Measurements from ENCODE around the gene CDH13. TPM values are rescaled to one million over a fixed set of nuclear protein-coding genes. Genes with fewer than 3 reads are reported as not detected.
A peak's percentile ranks its signal among the peaks of the same experiment; 100 is the strongest.

The CDH13 gene
- total RNA-seq, 1 experiment from 2014 or later, result 34.5 TPM

- H3K27me3 ChIP-seq, result no peaks in the 10 kb centered on the region
- no peaks in the 10 kb centered on the region for H3K9me3 ChIP-seq (replicated peaks)
- H3K36me3 ChIP-seq, result no peaks in the 10 kb centered on the region
- DNase-seq, result no peak
- H3K4me1 ChIP-seq, result no peaks in the 10 kb centered on the region
- no peak overlapping the region for H3K4me3 ChIP-seq
- H3K27ac ChIP-seq, result no peak overlapping the region
Observed at GRCh38 chr16:83742124-83742899, 1115.5 kb downstream of the CDH13 start.

- Histone ChIP-seq H3K4me1 (no peaks in the 10 kb centered on the region), H3K36me3 (no peaks in the 10 kb centered on the region), H3K4me3 (no peak overlapping the region), H3K27me3 (no peaks in the 10 kb centered on the region), H3K9me3 (replicated peaks) (no peaks in the 10 kb centered on the region), H3K27ac (no peak overlapping the region)
- DNase-seq, result no peak
Observed at GRCh38 chr16:83743241-83743640, 1116.5 kb downstream of the CDH13 start.

- DNase-seq, result no peak
- Histone ChIP-seq H3K4me1 (no peaks in the 10 kb centered on the region), H3K27me3 (no peaks in the 10 kb centered on the region), H3K27ac (no peak overlapping the region), H3K36me3 (no peaks in the 10 kb centered on the region), H3K4me3 (no peak overlapping the region), H3K9me3 (replicated peaks) (no peaks in the 10 kb centered on the region)
Observed at GRCh38 chr16:83743720-83744119, 1117.0 kb downstream of the CDH13 start.

GRCh38 chr16:83744441-83744981 is 1117.7 kb downstream of the CDH13 start:
- Histone ChIP-seq H3K4me1 (no peaks in the 10 kb centered on the region), H3K4me3 (no peak overlapping the region), H3K9me3 (replicated peaks) (no peaks in the 10 kb centered on the region), H3K27ac (no peak overlapping the region), H3K36me3 (no peaks in the 10 kb centered on the region), H3K27me3 (no peaks in the 10 kb centered on the region)
- DNase-seq, result peak in 1 of 2 experiments; percentile 8

GRCh38 chr16:83746611-83747010 is 1119.8 kb downstream of the CDH13 start:
- Histone ChIP-seq H3K9me3 (replicated peaks) (no peaks in the 10 kb centered on the region), H3K36me3 (no peaks in the 10 kb centered on the region), H3K4me1 (no peaks in the 10 kb centered on the region), H3K4me3 (no peak overlapping the region), H3K27ac (no peak overlapping the region), H3K27me3 (no peaks in the 10 kb centered on the region)
- DNase-seq, result no peak

- Histone ChIP-seq H3K27ac (no peak overlapping the region), H3K9me3 (replicated peaks) (no peaks in the 10 kb centered on the region), H3K36me3 (no peaks in the 10 kb centered on the region), H3K4me1 (no peaks in the 10 kb centered on the region), H3K4me3 (no peak overlapping the region), H3K27me3 (no peaks in the 10 kb centered on the region)
- DNase-seq, result no peak
Observed at GRCh38 chr16:83747936-83748335, 1121.2 kb downstream of the CDH13 start.

GRCh38 chr16:83755391-83755790 is 1128.6 kb downstream of the CDH13 start:
- no peak for DNase-seq

GRCh38 chr16:83762141-83762991 is 1135.6 kb downstream of the CDH13 start:
- H3K27me3 ChIP-seq, result no peaks in the 10 kb centered on the region
- H3K4me3 ChIP-seq, result no peak overlapping the region
- no peaks in the 10 kb centered on the region for H3K9me3 ChIP-seq (replicated peaks)
- no peak overlapping the region for H3K27ac ChIP-seq
- no peaks in the 10 kb centered on the region for H3K4me1 ChIP-seq
- no peak for DNase-seq
- H3K36me3 ChIP-seq, result no peaks in the 10 kb centered on the region

More at GRCh38 chr16:83755391-83755790, 1128.6 kb downstream of the CDH13 start:
- no peaks in the 10 kb centered on the region for H3K27me3 ChIP-seq
- H3K27ac ChIP-seq, result no peak overlapping the region
- H3K36me3 ChIP-seq, result no peaks in the 10 kb centered on the region
- no peaks in the 10 kb centered on the region for H3K4me1 ChIP-seq
- H3K4me3 ChIP-seq, result no peak overlapping the region
- H3K9me3 ChIP-seq (replicated peaks), result no peaks in the 10 kb centered on the region

GRCh38 chr16:83762992-83763358 is 1136.2 kb downstream of the CDH13 start:
- Histone ChIP-seq H3K36me3 (no peaks in the 10 kb centered on the region), H3K4me3 (no peak overlapping the region), H3K4me1 (no peaks in the 10 kb centered on the region), H3K27me3 (no peaks in the 10 kb centered on the region), H3K27ac (no peak overlapping the region), H3K9me3 (replicated peaks) (no peaks in the 10 kb centered on the region)
- no peak for DNase-seq

- Histone ChIP-seq H3K4me1 (no peaks in the 10 kb centered on the region), H3K27ac (no peak overlapping the region), H3K9me3 (replicated peaks) (no peaks in the 10 kb centered on the region), H3K36me3 (no peaks in the 10 kb centered on the region), H3K4me3 (no peak overlapping the region), H3K27me3 (no peaks in the 10 kb centered on the region)
- DNase-seq, result peak in 1 of 2 experiments; percentile 5
Observed at GRCh38 chr16:83768986-83769385, 1142.2 kb downstream of the CDH13 start.

- no peak for DNase-seq
- Histone ChIP-seq H3K27me3 (no peaks in the 10 kb centered on the region), H3K4me1 (no peaks in the 10 kb centered on the region), H3K9me3 (replicated peaks) (no peaks in the 10 kb centered on the region), H3K36me3 (no peaks in the 10 kb centered on the region), H3K27ac (no peak overlapping the region), H3K4me3 (no peak overlapping the region)
Observed at GRCh38 chr16:83769397-83770008, 1142.7 kb downstream of the CDH13 start.

GRCh38 chr16:83771306-83771942 is 1144.7 kb downstream of the CDH13 start:
- no peaks in the 10 kb centered on the region for H3K27me3 ChIP-seq
- H3K4me3 ChIP-seq, result no peak overlapping the region
- H3K4me1 ChIP-seq, result no peaks in the 10 kb centered on the region
- no peaks in the 10 kb centered on the region for H3K36me3 ChIP-seq
- no peak overlapping the region for H3K27ac ChIP-seq
- no peaks in the 10 kb centered on the region for H3K9me3 ChIP-seq (replicated peaks)
- no peak for DNase-seq

- DNase-seq, result no peak
- Histone ChIP-seq H3K27me3 (no peaks in the 10 kb centered on the region), H3K4me3 (no peak overlapping the region), H3K4me1 (no peaks in the 10 kb centered on the region), H3K9me3 (replicated peaks) (no peaks in the 10 kb centered on the region), H3K27ac (no peak overlapping the region), H3K36me3 (no peaks in the 10 kb centered on the region)
Observed at GRCh38 chr16:83772806-83773205, 1146.0 kb downstream of the CDH13 start.

GRCh38 chr16:83774066-83774465 is 1147.3 kb downstream of the CDH13 start:
- no peak for DNase-seq
- H3K4me3 ChIP-seq, result no peak overlapping the region

More at GRCh38 chr16:83774066-83774465, 1147.3 kb downstream of the CDH13 start:
- no peak overlapping the region for H3K27ac ChIP-seq
- H3K4me1 ChIP-seq, result no peaks in the 10 kb centered on the region
- no peaks in the 10 kb centered on the region for H3K27me3 ChIP-seq
- no peaks in the 10 kb centered on the region for H3K36me3 ChIP-seq
- H3K9me3 ChIP-seq (replicated peaks), result no peaks in the 10 kb centered on the region

Measured in SJCRH30 (cell line).